Right ventricle myocardium superior (tissue), 1 donor: Measurements from ENCODE around the gene LAMP5. TPM values are rescaled to one million over a fixed set of nuclear protein-coding genes. Genes with fewer than 3 reads are reported as not detected.

Experiments used
- ATAC-seq: fragments of 200-7000 bp; cut with Tn5 transposase; one replicate; pipeline ENCODE4 v1.9.1; 2020; ENCODE audit warnings: mild to moderate bottlenecking; ENCODE audit not compliant: poor library complexity
- DNase-seq: peaks from one replicate; pipeline ENCODE4 v3.0.0-alpha.2; 2020
- intact Hi-C: fragments of 100-400 bp; cut with DNase I; formaldehyde crosslinking; loops from one replicate; pipeline ENCODE4 v1.11.2; 2022
- total RNA-seq: library from RNA; stranded (reverse); fragmentation: NEBNext Ultra II Directional; extraction: Animal tissue kit (Norgen Biotek cat#: 25700); gene quantifications from one replicate; pipeline ENCODE4 v1.2.1, GENCODE V29; 2021
- donor health status: DM: no; HTN: yes; CAD: no; lungs with severe emphysema.

Gene LAMP5
- total RNA-seq, 1 donor from 2014 or later: not detected

GRCh38 chr20:9574181-9574580 lies 59.8 kb downstream of the LAMP5 start:
- intact Hi-C loops: no loop called here
- no peak for DNase-seq
- no peak for ATAC-seq

- intact Hi-C loops: no loop called here
- ATAC-seq (no peak), DNase-seq (no peak)
These were observed 60.4 kb downstream of the LAMP5 start for GRCh38 chr20:9574776-9575175.

GRCh38 chr20:9575836-9576235 lies 61.4 kb downstream of the LAMP5 start:
- intact Hi-C loops: no loop called here
- no peak for DNase-seq
- ATAC-seq: no peak

- intact Hi-C loops: no loop called here
- DNase-seq: no peak
- no peak for ATAC-seq
These were observed 62.3 kb downstream of the LAMP5 start for GRCh38 chr20:9576695-9577094.

GRCh38 chr20:9577397-9577796 lies 63.0 kb downstream of the LAMP5 start:
- DNase-seq: no peak
- no peak for ATAC-seq
- intact Hi-C loops: no loop called here

- DNase-seq: no peak
- intact Hi-C loops: no loop called here
- ATAC-seq: no peak
These were observed 64.2 kb downstream of the LAMP5 start for GRCh38 chr20:9578594-9578993.
